Smooth muscle cell (in vitro differentiated cells): ENCODE data around the gene RHNO1. TPM values are rescaled to one million over a fixed set of nuclear protein-coding genes. Genes with fewer than 3 reads are reported as not detected.

ENCODE experiments used
- DNase-seq: peaks from one replicate; lab custom pipeline; 2025; ENCODE audit not compliant: unreplicated experiment; lab: John Stamatoyannopoulos, UW
- H2AFZ ChIP-seq: fragments of 200-600 bp; sonication (generic); 2 replicates; pipeline ENCODE4 v1.6.0; 2016; ENCODE audit warnings: antibody characterized with exemption, low read depth, mild to moderate bottlenecking
- H3F3A ChIP-seq: fragments of 200-600 bp; sonication (generic); 2 replicates; pipeline ENCODE4 v1.6.0; 2017; ENCODE audit warnings: antibody characterized with exemption, low read depth
- H3K27ac ChIP-seq: fragments of 200-600 bp; sonication (generic); 2 replicates; pipeline ENCODE4 v1.5.1; 2016; ENCODE audit warnings: low read depth, mild to moderate bottlenecking
- H3K27me3 ChIP-seq: fragments of 200-600 bp; sonication (generic); 2 replicates; pipeline ENCODE4 v1.6.1; 2016; ENCODE audit warnings: low read depth, mild to moderate bottlenecking
- H3K36me3 ChIP-seq: fragments of 200-600 bp; sonication (generic); 2 replicates; pipeline ENCODE4 v1.5.1; 2016; ENCODE audit warnings: low read depth
- H3K4me1 ChIP-seq: fragments of 200-600 bp; sonication (generic); 2 replicates; pipeline ENCODE4 v1.5.1; 2016; ENCODE audit warnings: low read depth
- H3K4me2 ChIP-seq: fragments of 200-600 bp; sonication (generic); 2 replicates; pipeline ENCODE4 v1.6.0; 2016; ENCODE audit warnings: mild to moderate bottlenecking
- H3K4me3 ChIP-seq: fragments of 200-600 bp; sonication (generic); 2 replicates; pipeline ENCODE4 v1.5.1; 2016; ENCODE audit warnings: mild to moderate bottlenecking
- H3K79me2 ChIP-seq: fragments of 200-600 bp; sonication (generic); 2 replicates; pipeline ENCODE4 v1.6.0; 2016; ENCODE audit warnings: low read depth, mild to moderate bottlenecking
- H3K9ac ChIP-seq: fragments of 200-600 bp; sonication (generic); 2 replicates; pipeline ENCODE4 v1.6.0; 2016; ENCODE audit warnings: low read depth
- H3K9me3 ChIP-seq: fragments of 200-600 bp; sonication (generic); replicated peaks from 2 replicates; pipeline ENCODE4 v1.5.1; 2016; ENCODE audit warnings: low read depth
- H4K20me1 ChIP-seq: fragments of 200-600 bp; sonication (generic); 2 replicates; pipeline ENCODE4 v1.6.0; 2016; ENCODE audit warnings: low read depth
- WGBS: methylation state at CpG from one replicate; pipeline ENCODE4 v1.1.7; 2016; ENCODE audit warnings: low lambda C conversion rate; 5-methylcytosine and 5-hydroxymethylcytosine counted together
- polyA plus RNA-seq: library from polyadenylated mRNA; unstranded; fragments of >200 nt; fragmentation: Nextera tagmentation; extraction: Ambion mirVana; gene quantifications from 2 replicates; pipeline ENCODE4 v1.2.1, GENCODE V29; 2016
- total RNA-seq: library from RNA; depleted of rRNA; stranded (reverse); fragments of >200 nt; gene quantifications from 2 replicates; pipeline ENCODE4 v1.2.3, GENCODE V29; 2014
- TF ChIP-seq, protein P1 (sequence below): fragments of 200-600 bp; sonication (generic); IDR thresholded peaks from 2 replicates; pipeline ENCODE4 v1.5.1; 2017; ENCODE audit warnings: borderline replicate concordance, mild to moderate bottlenecking, antibody characterized with exemption; ENCODE audit not compliant: insufficient read depth, poor library complexity, severe bottlenecking

RHNO1 gene
- total and polyA plus RNA-seq, 2 experiments from 2014 or later = 22.6 to 29.7 TPM

GRCh38 chr12:2857021-2857431 lies 20.0 kb upstream of the RHNO1 start, which contains the start of gene TEX52:
TSS of gene TEX52 (minus strand) at chr12:2857039. CDS start at chr12:2857026, 13 bp downstream.
- 90% methylated on average over 3 of the region's 3 CpGs for WGBS
- H3K9ac ChIP-seq = no peak within 1 kb of the TSS
- no peak within 1 kb of the TSS for H3K4me2 ChIP-seq
- H3K27ac ChIP-seq = no peak within 1 kb of the TSS
- H3K79me2 ChIP-seq = no peaks in the 10 kb centered on the region
- no peaks in the 10 kb centered on the region for H3F3A ChIP-seq
- H4K20me1 ChIP-seq = no peaks in the 10 kb centered on the region
- no peaks in the 10 kb centered on the region for H3K36me3 ChIP-seq
- TF ChIP-seq, protein P1, sequence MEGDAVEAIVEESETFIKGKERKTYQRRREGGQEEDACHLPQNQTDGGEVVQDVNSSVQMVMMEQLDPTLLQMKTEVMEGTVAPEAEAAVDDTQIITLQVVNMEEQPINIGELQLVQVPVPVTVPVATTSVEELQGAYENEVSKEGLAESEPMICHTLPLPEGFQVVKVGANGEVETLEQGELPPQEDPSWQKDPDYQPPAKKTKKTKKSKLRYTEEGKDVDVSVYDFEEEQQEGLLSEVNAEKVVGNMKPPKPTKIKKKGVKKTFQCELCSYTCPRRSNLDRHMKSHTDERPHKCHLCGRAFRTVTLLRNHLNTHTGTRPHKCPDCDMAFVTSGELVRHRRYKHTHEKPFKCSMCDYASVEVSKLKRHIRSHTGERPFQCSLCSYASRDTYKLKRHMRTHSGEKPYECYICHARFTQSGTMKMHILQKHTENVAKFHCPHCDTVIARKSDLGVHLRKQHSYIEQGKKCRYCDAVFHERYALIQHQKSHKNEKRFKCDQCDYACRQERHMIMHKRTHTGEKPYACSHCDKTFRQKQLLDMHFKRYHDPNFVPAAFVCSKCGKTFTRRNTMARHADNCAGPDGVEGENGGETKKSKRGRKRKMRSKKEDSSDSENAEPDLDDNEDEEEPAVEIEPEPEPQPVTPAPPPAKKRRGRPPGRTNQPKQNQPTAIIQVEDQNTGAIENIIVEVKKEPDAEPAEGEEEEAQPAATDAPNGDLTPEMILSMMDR = no peak
- no peak within 1 kb of the TSS for H3K4me3 ChIP-seq
- peaks cover 4% of the 10 kb centered on the region for H3K4me1 ChIP-seq
- no peak within 1 kb of the TSS for H2AFZ ChIP-seq
- DNase-seq = no peak
- H3K27me3 ChIP-seq = no peaks in the 10 kb centered on the region
- no peaks in the 10 kb centered on the region for H3K9me3 ChIP-seq

DNA sequence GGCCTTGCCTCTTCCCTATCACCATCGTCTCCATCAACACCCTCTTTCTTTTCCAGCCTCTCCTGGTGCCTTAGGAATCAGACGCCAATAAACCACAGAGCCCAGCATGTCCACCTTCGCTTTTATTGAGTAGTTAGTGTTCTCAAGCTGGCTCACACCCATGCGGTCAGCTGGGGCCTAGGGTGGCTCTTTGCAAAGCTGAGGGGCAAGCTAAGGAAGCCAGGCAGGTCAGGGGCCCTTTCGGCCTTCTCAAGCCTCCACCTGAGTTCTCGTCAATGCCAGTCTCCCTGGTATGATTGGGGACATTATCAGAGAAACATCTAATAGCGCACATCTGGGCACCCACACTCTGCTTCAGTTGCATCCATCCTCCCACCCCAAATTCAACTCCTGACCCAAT lies 19.4 kb upstream of the RHNO1 start:
- Histone ChIP-seq H3K36me3 (no peaks in the 10 kb centered on the region), H3K27ac (no peak overlapping the region), H3K4me1 (peaks cover 4% of the 10 kb centered on the region), H3K4me3 (no peak overlapping the region), H3K79me2 (no peaks in the 10 kb centered on the region), H3K4me2 (no peak overlapping the region), H2AFZ (no peak overlapping the region), H3K27me3 (no peaks in the 10 kb centered on the region), H3K9me3 (no peaks in the 10 kb centered on the region), H4K20me1 (no peaks in the 10 kb centered on the region), H3F3A (no peaks in the 10 kb centered on the region), H3K9ac (no peak overlapping the region)
- DNase-seq = no peak
- WGBS = 95% methylated on average over 7 of the region's 7 CpGs
- TF ChIP-seq, protein P1 = no peak

- H3K4me1 ChIP-seq = peaks cover 4% of the 10 kb centered on the region
- no peaks in the 10 kb centered on the region for H3K9me3 ChIP-seq
- no peaks in the 10 kb centered on the region for H3K36me3 ChIP-seq
- TF ChIP-seq, protein P1 = no peak
- no peaks in the 10 kb centered on the region for H3K79me2 ChIP-seq
- no peaks in the 10 kb centered on the region for H3F3A ChIP-seq
- H2AFZ ChIP-seq = no peak overlapping the region
- H3K4me3 ChIP-seq = no peak overlapping the region
- 91% methylated on average over 2 of the region's 2 CpGs for WGBS
- H3K27me3 ChIP-seq = no peaks in the 10 kb centered on the region
- no peak overlapping the region for H3K9ac ChIP-seq
- no peak overlapping the region for H3K4me2 ChIP-seq
- H4K20me1 ChIP-seq = no peaks in the 10 kb centered on the region
- DNase-seq = no peak
- H3K27ac ChIP-seq = no peak overlapping the region
Observed at GRCh38 chr12:2858334-2858733, 18.7 kb upstream of the RHNO1 start.

- no peaks in the 10 kb centered on the region for H3F3A ChIP-seq
Observed at GRCh38 chr12:2858944-2859421, 18.0 kb upstream of the RHNO1 start.

More at GRCh38 chr12:2858944-2859421, 18.0 kb upstream of the RHNO1 start:
- no peak overlapping the region for H3K4me2 ChIP-seq
- 93% methylated on average over 12 of the region's 12 CpGs for WGBS
- no peaks in the 10 kb centered on the region for H3K36me3 ChIP-seq
- H2AFZ ChIP-seq = no peak overlapping the region
- no peaks in the 10 kb centered on the region for H3K27me3 ChIP-seq
- no peak overlapping the region for H3K9ac ChIP-seq
- no peak overlapping the region for H3K27ac ChIP-seq
- peaks cover 4% of the 10 kb centered on the region for H3K4me1 ChIP-seq
- H4K20me1 ChIP-seq = no peaks in the 10 kb centered on the region
- H3K9me3 ChIP-seq = no peaks in the 10 kb centered on the region
- H3K4me3 ChIP-seq = no peak overlapping the region
- no peak for DNase-seq
- no peaks in the 10 kb centered on the region for H3K79me2 ChIP-seq
- TF ChIP-seq, protein P1 = no peak
